Panc1 (cell line): ENCODE data around the gene PCDHB15. TPM values are rescaled to one million over a fixed set of nuclear protein-coding genes. Genes with fewer than 3 reads are reported as not detected.
"Not testable (repeated sequence)": the region's sequence is repeated elsewhere in the genome, so short reads cannot be mapped to it uniquely, and the experiment has no call there.

Source experiments
- ATAC-seq: fragments of 200-7000 bp; cut with Tn5 transposase; 2 replicates; pipeline ENCODE4 v1.9.1; 2020; ENCODE audit warnings: mild to moderate bottlenecking, moderate library complexity
- BruUV-seq: library from RNA; stranded (reverse); fragments of 400-500 nt; replicated peaks from 2 replicates; lab custom pipeline; 2021; lab: Mats Ljungman, UMichigan
- CTCF ChIA-PET: fragments of 300-600 bp; sonication (Branson Sonifier 250); formaldehyde crosslinking; loops from one replicate; lab custom pipeline; 2022; ENCODE audit warnings: antibody characterized with exemption; lab: Charles Lee
- POLR2A ChIA-PET: fragments of 300-600 bp; sonication (Branson Sonifier 250); formaldehyde crosslinking; loops from one replicate; lab custom pipeline; 2022; ENCODE audit warnings: antibody characterized with exemption; lab: Charles Lee
- DNase-seq: peaks from one replicate; pipeline ENCODE4 v3.0.0-alpha.2; 2010; ENCODE audit warnings: low read depth, low spot score
- H3K27ac ChIP-seq: 2 replicates; pipeline ENCODE4 v1.5.1; 2011; ENCODE audit warnings: mild to moderate bottlenecking, low read length, inconsistent platforms
- H3K27me3 ChIP-seq: fragments of 200-500 bp; sonication (Bioruptor generic); 2 replicates; pipeline ENCODE4 v1.6.0; 2014; ENCODE audit warnings: low read length, inconsistent platforms; ENCODE audit not compliant: control insufficient read depth, insufficient read depth
- H3K36me3 ChIP-seq: fragments of 200-500 bp; sonication (Bioruptor generic); 2 replicates; pipeline ENCODE4 v1.5.1; 2014; ENCODE audit warnings: inconsistent platforms, mild to moderate bottlenecking, low read length, moderate library complexity; ENCODE audit not compliant: control insufficient read depth, insufficient read depth
- H3K4me1 ChIP-seq: 2 replicates; pipeline ENCODE4 v1.5.1; 2011; ENCODE audit warnings: inconsistent platforms, mild to moderate bottlenecking, low read length, moderate library complexity; ENCODE audit not compliant: control insufficient read depth, insufficient read depth
- H3K4me3 ChIP-seq, 2 experiments: 2 replicates each; pipeline ENCODE4 v1.5.1; 2011 to 2012; ENCODE audit warnings: low read depth in 2 of 2, low read length in 2 of 2, mild to moderate bottlenecking in 2 of 2, inconsistent platforms in 1 of 2, moderate library complexity in 1 of 2
- H3K9me3 ChIP-seq: fragments of 200-500 bp; sonication (Bioruptor generic); 2 replicates; pipeline ENCODE4 v1.5.1; 2014; ENCODE audit warnings: low read depth, mild to moderate bottlenecking, inconsistent platforms, low read length, moderate library complexity; ENCODE audit not compliant: control insufficient read depth, insufficient read depth
- in situ Hi-C: cut with HindIII; loops from 2 replicates; pipeline ENCODE4 v1.10.0; 2016; ENCODE audit warnings: low sequenced_read_pairs, low pct_unique_long_range_greater_than_20kb
- intact Hi-C: fragments of 100-400 bp; cut with micrococcal nuclease; formaldehyde crosslinking; loops from one replicate; pipeline ENCODE4 v1.10.0; 2022; ENCODE audit not compliant: unreplicated experiment
- total RNA-seq: library from RNA; stranded (reverse); gene quantifications from one replicate; pipeline ENCODE4 v1.2.1, GENCODE V29; 2021; ENCODE audit not compliant: unreplicated experiment
- TF ChIP-seq, protein P1 (sequence below): fragments of 450-650 bp; IDR thresholded peaks from 2 replicates; pipeline ENCODE4 v1.5.1; 2017; ENCODE audit warnings: mild to moderate bottlenecking

The PCDHB15 gene
- total RNA-seq, 1 experiment from 2014 or later = 0.15 TPM

DNA sequence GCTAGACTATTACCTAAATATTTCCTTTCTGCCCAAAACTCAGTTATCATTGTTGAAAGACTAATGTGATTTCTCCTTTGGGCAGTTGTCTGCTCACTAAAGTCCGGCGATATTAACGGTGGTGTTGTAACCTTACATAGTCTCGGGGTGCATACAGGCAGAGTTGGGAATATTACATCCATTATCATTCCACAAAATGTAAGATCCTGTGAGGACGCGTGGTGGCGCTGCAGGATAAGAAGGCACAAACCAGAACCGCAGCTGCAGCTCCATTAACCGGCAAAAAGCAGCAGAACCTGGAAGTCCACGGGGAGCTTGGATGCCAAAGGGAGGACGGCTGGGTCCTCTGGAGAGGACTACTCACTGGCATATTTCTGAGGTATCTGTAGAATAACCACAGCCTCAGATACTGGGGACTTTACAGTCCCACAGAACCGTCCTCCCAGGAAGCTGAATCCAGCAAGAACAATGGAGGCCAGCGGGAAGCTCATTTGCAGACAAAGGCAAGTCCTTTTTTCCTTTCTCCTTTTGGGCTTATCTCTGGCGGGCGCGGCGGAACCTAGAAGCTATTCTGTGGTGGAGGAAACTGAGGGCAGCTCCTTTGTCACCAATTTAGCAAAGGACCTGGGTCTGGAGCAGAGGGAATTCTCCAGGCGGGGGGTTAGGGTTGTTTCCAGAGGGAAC, 31.4 kb upstream of the PCDHB15 start, which contains the start of gene PCDHB13:
PCDHB13 (plus strand) TSS at position 264 of the 684 bp plus-strand sequence; CDS start at position 469, 205 bp downstream.
- CTCF ChIA-PET, intact Hi-C loops, H3K4me3 ChIP-seq, DNase-seq, H3K4me1 ChIP-seq, H3K27ac ChIP-seq, H3K36me3 ChIP-seq, POLR2A ChIA-PET, BruUV-seq, H3K9me3 ChIP-seq, in situ Hi-C loops, H3K27me3 ChIP-seq: not testable (repeated sequence)
- TF ChIP-seq, protein P1, sequence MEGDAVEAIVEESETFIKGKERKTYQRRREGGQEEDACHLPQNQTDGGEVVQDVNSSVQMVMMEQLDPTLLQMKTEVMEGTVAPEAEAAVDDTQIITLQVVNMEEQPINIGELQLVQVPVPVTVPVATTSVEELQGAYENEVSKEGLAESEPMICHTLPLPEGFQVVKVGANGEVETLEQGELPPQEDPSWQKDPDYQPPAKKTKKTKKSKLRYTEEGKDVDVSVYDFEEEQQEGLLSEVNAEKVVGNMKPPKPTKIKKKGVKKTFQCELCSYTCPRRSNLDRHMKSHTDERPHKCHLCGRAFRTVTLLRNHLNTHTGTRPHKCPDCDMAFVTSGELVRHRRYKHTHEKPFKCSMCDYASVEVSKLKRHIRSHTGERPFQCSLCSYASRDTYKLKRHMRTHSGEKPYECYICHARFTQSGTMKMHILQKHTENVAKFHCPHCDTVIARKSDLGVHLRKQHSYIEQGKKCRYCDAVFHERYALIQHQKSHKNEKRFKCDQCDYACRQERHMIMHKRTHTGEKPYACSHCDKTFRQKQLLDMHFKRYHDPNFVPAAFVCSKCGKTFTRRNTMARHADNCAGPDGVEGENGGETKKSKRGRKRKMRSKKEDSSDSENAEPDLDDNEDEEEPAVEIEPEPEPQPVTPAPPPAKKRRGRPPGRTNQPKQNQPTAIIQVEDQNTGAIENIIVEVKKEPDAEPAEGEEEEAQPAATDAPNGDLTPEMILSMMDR = peak; percentile 69
- ATAC-seq = peak; percentile 95

DNA sequence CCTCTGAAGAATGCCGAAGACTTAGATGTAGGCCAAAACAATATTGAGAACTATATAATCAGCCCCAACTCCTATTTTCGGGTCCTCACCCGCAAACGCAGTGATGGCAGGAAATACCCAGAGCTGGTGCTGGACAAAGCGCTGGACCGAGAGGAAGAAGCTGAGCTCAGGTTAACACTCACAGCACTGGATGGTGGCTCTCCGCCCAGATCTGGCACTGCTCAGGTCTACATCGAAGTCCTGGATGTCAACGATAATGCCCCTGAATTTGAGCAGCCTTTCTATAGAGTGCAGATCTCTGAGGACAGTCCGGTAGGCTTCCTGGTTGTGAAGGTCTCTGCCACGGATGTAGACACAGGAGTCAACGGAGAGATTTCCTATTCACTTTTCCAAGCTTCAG, 30.6 kb upstream of the PCDHB15 start:
- BruUV-seq, POLR2A ChIA-PET, H3K27me3 ChIP-seq, in situ Hi-C loops, H3K27ac ChIP-seq, H3K4me3 ChIP-seq, DNase-seq, H3K4me1 ChIP-seq, H3K36me3 ChIP-seq, intact Hi-C loops, CTCF ChIA-PET: not testable (repeated sequence)
- peak; percentile 61 for ATAC-seq
- peaks cover 12% of the 10 kb centered on the region; the same call in 1 of the 2 replicates for H3K9me3 ChIP-seq

DNA sequence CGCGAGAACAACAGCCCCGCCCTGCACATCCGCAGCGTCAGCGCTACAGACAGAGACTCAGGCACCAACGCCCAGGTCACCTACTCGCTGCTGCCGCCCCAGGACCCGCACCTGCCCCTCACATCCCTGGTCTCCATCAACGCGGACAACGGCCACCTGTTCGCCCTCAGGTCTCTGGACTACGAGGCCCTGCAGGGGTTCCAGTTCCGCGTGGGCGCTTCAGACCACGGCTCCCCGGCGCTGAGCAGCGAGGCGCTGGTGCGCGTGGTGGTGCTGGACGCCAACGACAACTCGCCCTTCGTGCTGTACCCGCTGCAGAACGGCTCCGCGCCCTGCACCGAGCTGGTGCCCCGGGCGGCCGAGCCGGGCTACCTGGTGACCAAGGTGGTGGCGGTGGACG, 29.7 kb upstream of the PCDHB15 start:
- H3K9me3 ChIP-seq = peaks cover 13% of the 10 kb centered on the region; the same call in 1 of the 2 replicates
- H3K27me3 ChIP-seq, DNase-seq, intact Hi-C loops, H3K36me3 ChIP-seq, POLR2A ChIA-PET, BruUV-seq, in situ Hi-C loops, CTCF ChIA-PET, ATAC-seq, H3K27ac ChIP-seq, H3K4me3 ChIP-seq, H3K4me1 ChIP-seq: not testable (repeated sequence)

DNA sequence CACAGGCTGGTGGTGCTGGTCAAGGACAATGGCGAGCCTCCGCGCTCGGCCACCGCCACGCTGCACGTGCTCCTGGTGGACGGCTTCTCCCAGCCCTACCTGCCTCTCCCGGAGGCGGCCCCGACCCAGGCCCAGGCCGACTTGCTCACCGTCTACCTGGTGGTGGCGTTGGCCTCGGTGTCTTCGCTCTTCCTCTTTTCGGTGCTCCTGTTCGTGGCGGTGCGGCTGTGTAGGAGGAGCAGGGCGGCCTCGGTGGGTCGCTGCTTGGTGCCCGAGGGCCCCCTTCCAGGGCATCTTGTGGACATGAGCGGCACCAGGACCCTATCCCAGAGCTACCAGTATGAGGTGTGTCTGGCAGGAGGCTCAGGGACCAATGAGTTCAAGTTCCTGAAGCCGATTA, 29.2 kb upstream of the PCDHB15 start:
- H3K27me3 ChIP-seq, H3K4me1 ChIP-seq, CTCF ChIA-PET, in situ Hi-C loops, POLR2A ChIA-PET, H3K4me3 ChIP-seq, H3K27ac ChIP-seq, intact Hi-C loops, BruUV-seq, H3K36me3 ChIP-seq, ATAC-seq, DNase-seq: not testable (repeated sequence)
- H3K9me3 ChIP-seq = peaks cover 13% of the 10 kb centered on the region; the same call in 1 of the 2 replicates
